Trophoblast cell (in vitro differentiated cells and primary cell): ENCODE measurements around the gene DAZAP1.

ENCODE experiments used
- DNase-seq, 2 donors: peaks; one replicate each; pipeline ENCODE4 v3.0.0-alpha.2; 2016
- H2AFZ ChIP-seq: 2 replicates; pipeline ENCODE4 v1.6.1; 2013; ENCODE audit warnings: low read length, moderate library complexity, mild to moderate bottlenecking; ENCODE audit not compliant: insufficient read depth, poor library complexity
- H2AK5ac ChIP-seq: 2 replicates; pipeline ENCODE4 v1.6.1; 2013; ENCODE audit warnings: mild to moderate bottlenecking, low read length
- H2BK120ac ChIP-seq: 2 replicates; pipeline ENCODE4 v1.6.1; 2013; ENCODE audit warnings: low read length, mild to moderate bottlenecking, moderate library complexity; ENCODE audit not compliant: insufficient read depth, poor library complexity
- H2BK12ac ChIP-seq: 2 replicates; pipeline ENCODE4 v1.6.1; 2013; ENCODE audit warnings: mild to moderate bottlenecking, low read length, moderate library complexity
- H2BK5ac ChIP-seq: 2 replicates; pipeline ENCODE4 v1.6.1; 2013; ENCODE audit warnings: low read length, low read depth, moderate library complexity, mild to moderate bottlenecking; ENCODE audit not compliant: poor library complexity
- H3K14ac ChIP-seq: 2 replicates; pipeline ENCODE4 v1.6.1; 2013; ENCODE audit warnings: mild to moderate bottlenecking, low read length
- H3K18ac ChIP-seq: 2 replicates; pipeline ENCODE4 v1.6.1; 2013; ENCODE audit warnings: mild to moderate bottlenecking, low read length
- H3K23ac ChIP-seq: 2 replicates; pipeline ENCODE4 v1.6.1; 2013; ENCODE audit warnings: low read length
- H3K27ac ChIP-seq: 2 replicates; pipeline ENCODE4 v1.5.1; 2013; ENCODE audit warnings: low read depth, mild to moderate bottlenecking, inconsistent platforms, low read length, moderate library complexity
- H3K27me3 ChIP-seq: 2 replicates; pipeline ENCODE4 v1.6.1; 2013; ENCODE audit warnings: inconsistent platforms, mild to moderate bottlenecking, low read length, moderate library complexity; ENCODE audit not compliant: insufficient read depth
- H3K36me3 ChIP-seq, 2 experiments: 1 replicate in 1 of 2; 2 replicates in 1 of 2; pipeline ENCODE4 v1.6.1; 2013; ENCODE audit warnings: low read length in 2 of 2, mild to moderate bottlenecking in 2 of 2, moderate library complexity in 1 of 2; ENCODE audit not compliant: insufficient read depth in 2 of 2, control insufficient read depth in 1 of 2
- H3K4ac ChIP-seq: 2 replicates; pipeline ENCODE4 v1.6.1; 2013; ENCODE audit warnings: low read depth, mild to moderate bottlenecking, low read length, moderate library complexity
- H3K4me1 ChIP-seq, 2 experiments: 1 replicate in 1 of 2; 2 replicates in 1 of 2; pipeline ENCODE4 v1.6.1; 2013; ENCODE audit warnings: low read length in 2 of 2, mild to moderate bottlenecking in 2 of 2, moderate library complexity in 1 of 2; ENCODE audit not compliant: insufficient read depth in 2 of 2, control insufficient read depth in 1 of 2
- H3K4me2 ChIP-seq: 2 replicates; pipeline ENCODE4 v1.6.1; 2013; ENCODE audit warnings: inconsistent platforms, mild to moderate bottlenecking, low read length, moderate library complexity
- H3K4me3 ChIP-seq: 2 replicates; pipeline ENCODE4 v1.5.1; 2013; ENCODE audit warnings: mild to moderate bottlenecking, low read depth, low read length, inconsistent platforms
- H3K79me1 ChIP-seq: one replicate; pipeline ENCODE4 v1.6.1; 2013; ENCODE audit warnings: low read length
- H3K79me2 ChIP-seq: 2 replicates; pipeline ENCODE4 v1.6.1; 2013; ENCODE audit warnings: low read length, mild to moderate bottlenecking; ENCODE audit not compliant: control insufficient read depth, insufficient read depth, poor library complexity
- H3K9ac ChIP-seq: 2 replicates; pipeline ENCODE4 v1.6.1; 2013; ENCODE audit warnings: mild to moderate bottlenecking, low read length
- H3K9me3 ChIP-seq: 2 replicates; pipeline ENCODE4 v1.6.1; 2013; ENCODE audit warnings: low read depth, mild to moderate bottlenecking, control low read depth, inconsistent platforms, low read length; ENCODE audit not compliant: insufficient read depth
- H4K12ac ChIP-seq: 2 replicates; pipeline ENCODE4 v1.6.1; 2013; ENCODE audit warnings: low read depth, mild to moderate bottlenecking, low read length, moderate library complexity
- H4K8ac ChIP-seq: 2 replicates; pipeline ENCODE4 v1.6.1; 2013; ENCODE audit warnings: low read depth, mild to moderate bottlenecking, low read length, moderate library complexity
- H4K91ac ChIP-seq: one replicate; pipeline ENCODE4 v1.6.1; 2013; ENCODE audit warnings: low read depth, mild to moderate bottlenecking, low read length, moderate library complexity
- WGBS: extraction: QIAGEN DNeasy Blood & Tissue Kit; methylation state at CpG from one replicate; pipeline ENCODE4 v1.1.7; 2013; ENCODE audit warnings: missing lambda C conversion rate; ENCODE audit not compliant: insufficient read length, insufficient coverage; ENCODE audit errors: extremely low coverage; 5-methylcytosine and 5-hydroxymethylcytosine counted together

DAZAP1 gene

DNA sequence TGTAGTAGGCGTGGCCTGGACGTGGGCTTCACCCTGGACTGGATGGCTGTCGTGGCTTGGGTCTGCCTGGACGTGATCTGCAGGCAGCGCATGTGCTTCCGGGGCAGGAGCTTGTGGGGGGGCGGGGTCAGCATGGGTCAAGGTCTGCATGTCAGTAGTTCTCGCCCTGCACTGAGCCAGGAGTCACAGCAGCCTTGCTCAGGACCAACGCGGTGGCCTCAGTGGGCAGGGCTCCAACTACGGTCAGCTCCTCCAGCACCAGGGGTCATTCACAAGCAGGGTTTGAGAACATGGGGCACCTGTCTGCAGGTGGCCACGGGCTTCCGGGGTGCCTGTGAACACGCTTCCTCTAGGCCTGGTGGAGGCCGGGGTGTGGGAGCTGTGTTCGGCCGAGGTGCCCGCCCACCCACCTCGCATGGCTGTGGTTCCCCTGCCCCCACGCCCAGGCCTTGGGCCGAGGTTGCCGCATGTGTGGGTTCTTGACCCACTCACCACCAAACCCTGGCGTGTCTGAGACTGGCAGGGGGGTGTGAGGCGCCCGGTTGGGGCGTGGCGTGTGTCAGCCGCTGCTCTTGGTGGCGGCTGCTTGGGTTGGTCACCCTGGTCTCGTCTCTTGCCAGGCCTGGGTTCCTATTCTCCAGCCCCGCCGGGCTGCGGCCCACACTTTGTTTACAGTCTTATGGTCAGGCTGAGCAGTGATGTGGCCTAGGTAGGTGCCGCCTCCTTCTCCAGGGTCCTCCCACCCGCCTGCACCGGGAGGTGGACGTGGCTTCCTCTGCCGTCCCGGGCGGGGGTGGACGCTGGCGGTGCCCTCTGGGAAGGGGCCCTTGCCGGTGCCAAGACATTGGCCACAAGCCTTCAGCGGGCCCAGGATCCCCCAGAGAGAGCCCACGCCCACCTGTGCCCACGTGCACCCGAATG lies 26.0 kb downstream of the DAZAP1 start:
- H4K8ac ChIP-seq: no peak overlapping the region
- H3K27me3 ChIP-seq: no peaks in the 10 kb centered on the region
- no peak overlapping the region for H3K4me3 ChIP-seq
- H2BK120ac ChIP-seq: no peak overlapping the region
- H2BK5ac ChIP-seq: no peak overlapping the region
- peaks cover 2% of the 10 kb centered on the region for H3K79me2 ChIP-seq
- H3K9me3 ChIP-seq: no peaks in the 10 kb centered on the region
- H2BK12ac ChIP-seq: no peak overlapping the region
- H2AK5ac ChIP-seq: no peak overlapping the region
- no peak overlapping the region for H4K12ac ChIP-seq
- no peak overlapping the region for H3K27ac ChIP-seq
- no peak overlapping the region for H3K23ac ChIP-seq
- no peak overlapping the region for H3K9ac ChIP-seq
- H2AFZ ChIP-seq: no peak overlapping the region
- no peak overlapping the region for H3K4me2 ChIP-seq
- no CpG with 5 or more reads among the region's 47 CpGs for WGBS
- H4K91ac ChIP-seq: no peak overlapping the region
- no peaks in the 10 kb centered on the region for H3K4me1 ChIP-seq
- no peak overlapping the region for H3K14ac ChIP-seq
- H3K36me3 ChIP-seq: peaks cover 61 to 64% of the 10 kb centered on the region in 2 experiments
- H3K18ac ChIP-seq: no peak overlapping the region
- H3K79me1 ChIP-seq: peaks cover 3% of the 10 kb centered on the region
- no peak for DNase-seq
- H3K4ac ChIP-seq: no peak overlapping the region

DNA sequence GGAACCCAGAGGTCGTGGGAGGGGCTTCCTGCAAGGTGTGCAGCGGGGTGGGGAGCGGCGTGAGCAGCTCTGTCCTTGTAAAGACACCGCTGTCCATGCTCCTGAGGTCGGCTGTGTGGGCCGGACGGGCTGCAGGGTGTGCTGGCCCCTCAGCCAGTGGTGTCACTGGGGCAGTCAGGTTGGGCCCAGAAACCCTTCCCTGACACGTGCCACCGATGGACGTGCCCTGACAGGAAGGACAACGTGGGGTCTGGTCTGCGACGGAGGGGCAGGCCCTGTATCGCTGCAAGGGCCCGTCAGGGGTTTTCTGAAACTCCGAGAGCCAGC lies 26.6 kb downstream of the DAZAP1 start:
- Histone ChIP-seq H3K4me2 (no peak overlapping the region), H3K14ac (no peak overlapping the region), H3K4me3 (no peak overlapping the region), H4K12ac (no peak overlapping the region), H4K8ac (no peak overlapping the region), H3K9ac (no peak overlapping the region), H3K36me3 (peaks cover 56 to 58% of the 10 kb centered on the region in 2 experiments), H2AFZ (no peak overlapping the region), H2BK5ac (no peak overlapping the region), H3K9me3 (no peaks in the 10 kb centered on the region), H4K91ac (no peak overlapping the region), H3K79me1 (peaks cover 6% of the 10 kb centered on the region), H2BK12ac (no peak overlapping the region), H3K4ac (no peak overlapping the region), H2AK5ac (no peak overlapping the region), H2BK120ac (no peak overlapping the region), H3K27me3 (no peaks in the 10 kb centered on the region), H3K23ac (no peak overlapping the region), H3K4me1 (no peaks in the 10 kb centered on the region), H3K27ac (no peak overlapping the region), H3K18ac (no peak overlapping the region), H3K79me2 (peaks cover 8% of the 10 kb centered on the region)
- DNase-seq: no peak
- WGBS: no CpG with 5 or more reads among the region's 17 CpGs

DNA sequence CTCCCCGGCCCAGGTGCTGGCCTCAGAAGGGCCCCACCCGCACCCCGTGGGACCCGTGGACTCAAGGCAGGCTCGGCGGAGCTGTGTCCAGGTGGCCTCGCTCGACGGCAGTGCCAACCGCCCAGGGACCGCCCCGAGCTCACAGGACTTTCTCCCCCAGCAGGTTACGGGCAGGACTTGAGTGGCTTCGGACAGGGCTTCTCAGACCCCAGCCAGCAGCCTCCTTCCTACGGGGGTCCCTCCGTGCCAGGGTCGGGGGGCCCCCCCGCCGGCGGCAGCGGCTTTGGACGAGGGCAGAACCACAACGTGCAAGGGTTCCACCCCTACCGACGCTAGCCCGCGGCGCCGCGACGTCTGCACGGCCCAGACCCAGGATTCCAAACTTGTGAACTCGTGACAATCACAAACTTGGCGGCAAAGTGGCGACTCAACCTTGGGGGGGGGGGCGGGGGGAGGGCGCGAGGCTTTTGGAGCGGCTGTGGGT lies 27.2 kb downstream of the DAZAP1 start:
- H2AFZ ChIP-seq: no peak overlapping the region
- H3K79me1 ChIP-seq: peaks cover 6% of the 10 kb centered on the region
- no peak overlapping the region for H3K9ac ChIP-seq
- no peak overlapping the region for H3K4me2 ChIP-seq
- H3K9me3 ChIP-seq: no peaks in the 10 kb centered on the region
- no peak overlapping the region for H2BK5ac ChIP-seq
- peaks cover 52 to 57% of the 10 kb centered on the region in 2 experiments for H3K36me3 ChIP-seq
- H4K91ac ChIP-seq: no peak overlapping the region
- no peak overlapping the region for H3K18ac ChIP-seq
- H3K27ac ChIP-seq: no peak overlapping the region
- H4K12ac ChIP-seq: no peak overlapping the region
- no peak overlapping the region for H2AK5ac ChIP-seq
- peaks cover 3 to 4% of the 10 kb centered on the region in 2 experiments for H3K4me1 ChIP-seq
- no peak overlapping the region for H3K14ac ChIP-seq
- H4K8ac ChIP-seq: no peak overlapping the region
- WGBS: no CpG with 5 or more reads among the region's 39 CpGs
- no peak overlapping the region for H3K23ac ChIP-seq
- no peak overlapping the region for H2BK120ac ChIP-seq
- DNase-seq: no peak
- peaks cover 14% of the 10 kb centered on the region for H3K79me2 ChIP-seq
- no peak overlapping the region for H3K4me3 ChIP-seq
- H2BK12ac ChIP-seq: no peak overlapping the region
- H3K4ac ChIP-seq: no peak overlapping the region
- H3K27me3 ChIP-seq: no peaks in the 10 kb centered on the region

DNA sequence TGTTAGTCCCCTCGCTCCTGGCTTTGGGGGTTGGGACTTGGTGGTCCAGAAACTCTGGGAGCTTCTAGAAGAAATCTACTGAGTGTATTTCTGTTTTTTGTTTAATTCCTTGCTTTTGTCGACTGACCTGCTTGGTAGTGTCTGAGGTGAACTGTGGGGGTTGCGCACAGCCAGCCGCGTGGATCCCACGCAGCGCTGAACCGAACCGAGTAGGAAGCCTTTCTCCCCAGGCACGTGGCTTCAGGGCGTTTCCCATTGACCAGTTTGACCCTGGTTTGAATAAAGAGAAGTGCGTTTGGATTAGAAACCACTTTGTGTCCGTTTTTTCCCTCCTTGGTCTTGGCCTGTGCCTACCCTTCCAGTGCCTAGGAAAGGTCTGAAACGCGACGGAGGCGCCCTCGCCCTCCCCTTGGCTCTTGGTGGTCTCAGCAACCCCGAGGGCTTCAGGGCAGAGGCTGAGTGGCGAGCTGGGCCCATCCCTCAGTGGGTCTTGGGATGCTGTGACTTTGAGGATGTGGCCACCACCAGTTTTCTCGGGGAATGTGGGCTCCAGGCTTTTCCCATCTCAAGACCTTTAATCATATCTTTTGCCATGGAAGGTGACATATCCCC lies 28.1 kb downstream of the DAZAP1 start:
- Histone ChIP-seq H3K4me1 (peaks cover 6 to 8% of the 10 kb centered on the region in 2 experiments), H2AK5ac (no peak overlapping the region), H2BK5ac (no peak overlapping the region), H3K23ac (no peak overlapping the region), H3K4me3 (no peak overlapping the region), H3K27me3 (no peaks in the 10 kb centered on the region), H3K4ac (no peak overlapping the region), H2BK12ac (no peak overlapping the region), H3K14ac (no peak overlapping the region), H3K4me2 (no peak overlapping the region), H3K27ac (no peak overlapping the region), H3K9me3 (no peaks in the 10 kb centered on the region), H3K79me1 (peaks cover 6% of the 10 kb centered on the region), H3K36me3 (peaks cover 52 to 57% of the 10 kb centered on the region in 2 experiments), H2BK120ac (no peak overlapping the region), H3K79me2 (peaks cover 14% of the 10 kb centered on the region), H4K91ac (no peak overlapping the region), H2AFZ (no peak overlapping the region), H3K9ac (no peak overlapping the region), H3K18ac (no peak overlapping the region), H4K12ac (no peak overlapping the region), H4K8ac (no peak overlapping the region)
- WGBS: no CpG with 5 or more reads among the region's 21 CpGs
- no peak for DNase-seq
